WTC11 (cell line): ENCODE data around the gene MEA1. TPM values are rescaled to one million over a fixed set of nuclear protein-coding genes. Genes with fewer than 3 reads are reported as not detected.

ENCODE experiments used
- ATAC-seq: fragments of 200-7000 bp; cut with Tn5 transposase; 2 replicates; pipeline ENCODE4 v1.10.0; 2021; ENCODE audit warnings: mild to moderate bottlenecking, moderate library complexity
- CTCF ChIA-PET: fragments of 300-600 bp; sonication (Branson Sonifier 250); formaldehyde crosslinking; loops from one replicate; lab custom pipeline; 2021; ENCODE audit warnings: antibody characterized with exemption; lab: Charles Lee
- POLR2A ChIA-PET: fragments of 350-600 bp; sonication (Branson Sonifier 250); formaldehyde crosslinking; loops from one replicate; lab custom pipeline; 2021; ENCODE audit warnings: antibody characterized with exemption; lab: Charles Lee
- DNase-seq: peaks from one replicate; pipeline ENCODE4 v3.0.0; 2021; ENCODE audit warnings: low spot score
- H3K27ac Mint-ChIP-seq: 2 replicates; pipeline ENCODE4 v1.8.0; 2021; ENCODE audit warnings: mixed read lengths
- H3K27me3 Mint-ChIP-seq: 2 replicates; pipeline ENCODE4 v1.8.0; 2021; ENCODE audit warnings: low read depth, mild to moderate bottlenecking, moderate library complexity, mixed read lengths
- H3K36me3 Mint-ChIP-seq: 2 replicates; pipeline ENCODE4 v1.8.0; 2021; ENCODE audit warnings: mixed read lengths
- H3K4me1 Mint-ChIP-seq: 2 replicates; pipeline ENCODE4 v1.8.0; 2022; ENCODE audit warnings: mixed read lengths
- H3K4me3 Mint-ChIP-seq: 2 replicates; pipeline ENCODE4 v1.8.0; 2021; ENCODE audit warnings: mild to moderate bottlenecking, moderate library complexity, mixed read lengths
- H3K9me3 Mint-ChIP-seq: 2 replicates; pipeline ENCODE4 v1.8.0; 2021; ENCODE audit warnings: mixed read lengths
- ESRRA ChIP-seq: sonication (generic); formaldehyde crosslinking; IDR thresholded peaks from 2 replicates; pipeline ENCODE4 v1.8.1; 2022; ENCODE audit warnings: mild to moderate bottlenecking, missing genetic modification reagents, borderline replicate concordance
- GABPB1 ChIP-seq: sonication (generic); formaldehyde crosslinking; IDR thresholded peaks from 2 replicates; pipeline ENCODE4 v1.8.1; 2023; ENCODE audit warnings: mild to moderate bottlenecking, missing genetic modification reagents
- PRRX2 ChIP-seq: fragments of 250-450 bp; sonication (Bioruptor Pico); IDR thresholded peaks from 2 replicates; pipeline ENCODE4 v1.8.0; 2021; ENCODE audit warnings: mild to moderate bottlenecking
- RELA ChIP-seq: sonication (generic); formaldehyde crosslinking; IDR thresholded peaks from 2 replicates; pipeline ENCODE4 v1.8.1; 2022; ENCODE audit warnings: missing genetic modification reagents, mild to moderate bottlenecking, borderline replicate concordance
- SMAD4 ChIP-seq: sonication (generic); formaldehyde crosslinking; IDR thresholded peaks from 2 replicates; pipeline ENCODE4 v1.8.0; 2022; ENCODE audit warnings: mild to moderate bottlenecking, missing genetic modification reagents
- ZNF138 ChIP-seq: sonication (generic); formaldehyde crosslinking; conservative IDR thresholded peaks from 2 replicates; pipeline ENCODE4 v1.8.1; 2022; ENCODE audit warnings: mild to moderate bottlenecking, moderate library complexity, missing genetic modification reagents
- total RNA-seq: library from RNA; stranded (reverse); gene quantifications from 3 replicates; pipeline ENCODE4 v1.2.3, GENCODE V29; 2021
- TF ChIP-seq, protein P1 (sequence below): sonication (generic); formaldehyde crosslinking; IDR thresholded peaks from 2 replicates; pipeline ENCODE4 v1.8.0; 2023; ENCODE audit warnings: missing genetic modification reagents, mild to moderate bottlenecking, borderline replicate concordance
- TF ChIP-seq, protein P2 (sequence below): fragments of 250-450 bp; sonication (Bioruptor Pico); IDR thresholded peaks from 2 replicates; pipeline ENCODE4 v1.9.0; 2021; ENCODE audit warnings: mild to moderate bottlenecking
- TF ChIP-seq, protein P3 (sequence below): sonication (generic); formaldehyde crosslinking; conservative IDR thresholded peaks from 2 replicates; pipeline ENCODE4 v1.8.1; 2022; ENCODE audit warnings: mild to moderate bottlenecking, missing genetic modification reagents
- TF ChIP-seq, protein P4 (sequence below): fragments of 250-450 bp; sonication (Bioruptor Pico); IDR thresholded peaks from 2 replicates; pipeline ENCODE4 v1.9.0; 2021; ENCODE audit warnings: mild to moderate bottlenecking, borderline replicate concordance
- TF ChIP-seq, protein P5 (sequence below): sonication (generic); formaldehyde crosslinking; IDR thresholded peaks from 2 replicates; pipeline ENCODE4 v1.8.1; 2022; ENCODE audit warnings: mild to moderate bottlenecking, missing genetic modification reagents, moderate library complexity, borderline replicate concordance
- TF ChIP-seq, protein P6 (sequence below): sonication (generic); formaldehyde crosslinking; IDR thresholded peaks from 2 replicates; pipeline ENCODE4 v1.8.1; 2023; ENCODE audit warnings: mild to moderate bottlenecking, missing genetic modification reagents

The MEA1 gene
- total RNA-seq, 1 experiment from 2014 or later: 85.0 TPM

DNA sequence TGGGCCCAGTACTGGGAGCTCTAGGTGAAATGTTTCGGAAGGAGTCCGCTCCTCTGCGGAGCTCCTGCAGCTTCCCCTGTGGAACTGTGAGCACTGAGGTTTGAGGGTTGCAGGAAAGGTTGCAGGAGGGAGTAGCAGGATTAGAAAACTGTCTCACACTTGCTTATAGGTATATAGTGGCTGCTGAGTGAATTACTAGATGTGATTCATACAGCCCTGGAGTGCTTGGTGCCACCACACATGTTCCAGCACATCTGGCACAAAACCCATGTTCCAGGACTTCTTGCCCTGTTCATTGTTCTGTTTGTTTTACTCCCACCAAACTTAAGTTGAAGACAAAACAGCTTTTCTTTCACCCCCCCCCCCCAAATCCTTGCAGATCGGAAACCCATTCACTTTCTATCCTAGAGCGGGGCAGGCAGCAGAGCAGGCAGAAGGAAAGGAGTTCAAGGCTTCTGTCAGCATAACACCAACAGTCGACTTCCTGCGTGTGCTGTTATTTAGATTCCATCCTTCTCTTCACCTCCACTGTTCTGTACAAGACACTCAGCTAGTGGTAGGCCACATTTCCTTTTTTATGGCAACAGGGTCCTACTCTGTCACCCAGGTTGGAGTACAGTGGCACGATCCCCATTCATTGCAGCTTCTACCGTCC, 34.1 kb downstream of the MEA1 start:
- Mint-ChIP-seq H3K27me3 (no peaks in the 10 kb centered on the region), H3K36me3 (no peaks in the 10 kb centered on the region), H3K9me3 (no peaks in the 10 kb centered on the region), H3K4me3 (peak overlapping the region; percentile 91), H3K4me1 (peaks cover 22% of the 10 kb centered on the region), H3K27ac (peak overlapping the region; percentile 98)
- ChIA-PET CTCF (interaction anchor here (1.1 to 3.7 kb wide), 10 partner anchors 11 to 164 kb away, joined by 3 to 19 read pairs (median 5); partner anchors contain the start of genes GNMT, KLHDC3 and MEA1), POLR2A (interaction anchor here (0.6 to 1.9 kb wide), 10 partner anchors 14 to 73 kb away, joined by 3 to 11 read pairs (median 3); partner anchors contain the start of genes CNPY3 and GNMT)
- no peak for DNase-seq
- ATAC-seq: 0 out of 2 replicates have a peak, but pooled peaks have one; percentile 0
- TF ChIP-seq, protein P1, sequence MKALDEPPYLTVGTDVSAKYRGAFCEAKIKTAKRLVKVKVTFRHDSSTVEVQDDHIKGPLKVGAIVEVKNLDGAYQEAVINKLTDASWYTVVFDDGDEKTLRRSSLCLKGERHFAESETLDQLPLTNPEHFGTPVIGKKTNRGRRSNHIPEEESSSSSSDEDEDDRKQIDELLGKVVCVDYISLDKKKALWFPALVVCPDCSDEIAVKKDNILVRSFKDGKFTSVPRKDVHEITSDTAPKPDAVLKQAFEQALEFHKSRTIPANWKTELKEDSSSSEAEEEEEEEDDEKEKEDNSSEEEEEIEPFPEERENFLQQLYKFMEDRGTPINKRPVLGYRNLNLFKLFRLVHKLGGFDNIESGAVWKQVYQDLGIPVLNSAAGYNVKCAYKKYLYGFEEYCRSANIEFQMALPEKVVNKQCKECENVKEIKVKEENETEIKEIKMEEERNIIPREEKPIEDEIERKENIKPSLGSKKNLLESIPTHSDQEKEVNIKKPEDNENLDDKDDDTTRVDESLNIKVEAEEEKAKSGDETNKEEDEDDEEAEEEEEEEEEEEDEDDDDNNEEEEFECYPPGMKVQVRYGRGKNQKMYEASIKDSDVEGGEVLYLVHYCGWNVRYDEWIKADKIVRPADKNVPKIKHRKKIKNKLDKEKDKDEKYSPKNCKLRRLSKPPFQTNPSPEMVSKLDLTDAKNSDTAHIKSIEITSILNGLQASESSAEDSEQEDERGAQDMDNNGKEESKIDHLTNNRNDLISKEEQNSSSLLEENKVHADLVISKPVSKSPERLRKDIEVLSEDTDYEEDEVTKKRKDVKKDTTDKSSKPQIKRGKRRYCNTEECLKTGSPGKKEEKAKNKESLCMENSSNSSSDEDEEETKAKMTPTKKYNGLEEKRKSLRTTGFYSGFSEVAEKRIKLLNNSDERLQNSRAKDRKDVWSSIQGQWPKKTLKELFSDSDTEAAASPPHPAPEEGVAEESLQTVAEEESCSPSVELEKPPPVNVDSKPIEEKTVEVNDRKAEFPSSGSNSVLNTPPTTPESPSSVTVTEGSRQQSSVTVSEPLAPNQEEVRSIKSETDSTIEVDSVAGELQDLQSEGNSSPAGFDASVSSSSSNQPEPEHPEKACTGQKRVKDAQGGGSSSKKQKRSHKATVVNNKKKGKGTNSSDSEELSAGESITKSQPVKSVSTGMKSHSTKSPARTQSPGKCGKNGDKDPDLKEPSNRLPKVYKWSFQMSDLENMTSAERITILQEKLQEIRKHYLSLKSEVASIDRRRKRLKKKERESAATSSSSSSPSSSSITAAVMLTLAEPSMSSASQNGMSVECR: no peak
- TF ChIP-seq, protein P2, sequence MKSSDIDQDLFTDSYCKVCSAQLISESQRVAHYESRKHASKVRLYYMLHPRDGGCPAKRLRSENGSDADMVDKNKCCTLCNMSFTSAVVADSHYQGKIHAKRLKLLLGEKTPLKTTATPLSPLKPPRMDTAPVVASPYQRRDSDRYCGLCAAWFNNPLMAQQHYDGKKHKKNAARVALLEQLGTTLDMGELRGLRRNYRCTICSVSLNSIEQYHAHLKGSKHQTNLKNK (CRISPR knock-in tag): no peak
- TF ChIP-seq GABPB1 (no peak), ESRRA (CRISPR knock-in tag) (no peak), SMAD4 (no peak), RELA (no peak), PRRX2 (CRISPR knock-in tag) (no peak), ZNF138 (CRISPR knock-in tag) (no peak)
- TF ChIP-seq, protein P3, sequence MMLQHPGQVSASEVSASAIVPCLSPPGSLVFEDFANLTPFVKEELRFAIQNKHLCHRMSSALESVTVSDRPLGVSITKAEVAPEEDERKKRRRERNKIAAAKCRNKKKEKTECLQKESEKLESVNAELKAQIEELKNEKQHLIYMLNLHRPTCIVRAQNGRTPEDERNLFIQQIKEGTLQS (CRISPR knock-in tag): no peak
- TF ChIP-seq, protein P4, sequence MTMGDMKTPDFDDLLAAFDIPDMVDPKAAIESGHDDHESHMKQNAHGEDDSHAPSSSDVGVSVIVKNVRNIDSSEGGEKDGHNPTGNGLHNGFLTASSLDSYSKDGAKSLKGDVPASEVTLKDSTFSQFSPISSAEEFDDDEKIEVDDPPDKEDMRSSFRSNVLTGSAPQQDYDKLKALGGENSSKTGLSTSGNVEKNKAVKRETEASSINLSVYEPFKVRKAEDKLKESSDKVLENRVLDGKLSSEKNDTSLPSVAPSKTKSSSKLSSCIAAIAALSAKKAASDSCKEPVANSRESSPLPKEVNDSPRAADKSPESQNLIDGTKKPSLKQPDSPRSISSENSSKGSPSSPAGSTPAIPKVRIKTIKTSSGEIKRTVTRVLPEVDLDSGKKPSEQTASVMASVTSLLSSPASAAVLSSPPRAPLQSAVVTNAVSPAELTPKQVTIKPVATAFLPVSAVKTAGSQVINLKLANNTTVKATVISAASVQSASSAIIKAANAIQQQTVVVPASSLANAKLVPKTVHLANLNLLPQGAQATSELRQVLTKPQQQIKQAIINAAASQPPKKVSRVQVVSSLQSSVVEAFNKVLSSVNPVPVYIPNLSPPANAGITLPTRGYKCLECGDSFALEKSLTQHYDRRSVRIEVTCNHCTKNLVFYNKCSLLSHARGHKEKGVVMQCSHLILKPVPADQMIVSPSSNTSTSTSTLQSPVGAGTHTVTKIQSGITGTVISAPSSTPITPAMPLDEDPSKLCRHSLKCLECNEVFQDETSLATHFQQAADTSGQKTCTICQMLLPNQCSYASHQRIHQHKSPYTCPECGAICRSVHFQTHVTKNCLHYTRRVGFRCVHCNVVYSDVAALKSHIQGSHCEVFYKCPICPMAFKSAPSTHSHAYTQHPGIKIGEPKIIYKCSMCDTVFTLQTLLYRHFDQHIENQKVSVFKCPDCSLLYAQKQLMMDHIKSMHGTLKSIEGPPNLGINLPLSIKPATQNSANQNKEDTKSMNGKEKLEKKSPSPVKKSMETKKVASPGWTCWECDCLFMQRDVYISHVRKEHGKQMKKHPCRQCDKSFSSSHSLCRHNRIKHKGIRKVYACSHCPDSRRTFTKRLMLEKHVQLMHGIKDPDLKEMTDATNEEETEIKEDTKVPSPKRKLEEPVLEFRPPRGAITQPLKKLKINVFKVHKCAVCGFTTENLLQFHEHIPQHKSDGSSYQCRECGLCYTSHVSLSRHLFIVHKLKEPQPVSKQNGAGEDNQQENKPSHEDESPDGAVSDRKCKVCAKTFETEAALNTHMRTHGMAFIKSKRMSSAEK (CRISPR knock-in tag): no peak
- TF ChIP-seq, protein P5, sequence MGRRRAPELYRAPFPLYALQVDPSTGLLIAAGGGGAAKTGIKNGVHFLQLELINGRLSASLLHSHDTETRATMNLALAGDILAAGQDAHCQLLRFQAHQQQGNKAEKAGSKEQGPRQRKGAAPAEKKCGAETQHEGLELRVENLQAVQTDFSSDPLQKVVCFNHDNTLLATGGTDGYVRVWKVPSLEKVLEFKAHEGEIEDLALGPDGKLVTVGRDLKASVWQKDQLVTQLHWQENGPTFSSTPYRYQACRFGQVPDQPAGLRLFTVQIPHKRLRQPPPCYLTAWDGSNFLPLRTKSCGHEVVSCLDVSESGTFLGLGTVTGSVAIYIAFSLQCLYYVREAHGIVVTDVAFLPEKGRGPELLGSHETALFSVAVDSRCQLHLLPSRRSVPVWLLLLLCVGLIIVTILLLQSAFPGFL (CRISPR knock-in tag): no peak
- TF ChIP-seq, protein P6, sequence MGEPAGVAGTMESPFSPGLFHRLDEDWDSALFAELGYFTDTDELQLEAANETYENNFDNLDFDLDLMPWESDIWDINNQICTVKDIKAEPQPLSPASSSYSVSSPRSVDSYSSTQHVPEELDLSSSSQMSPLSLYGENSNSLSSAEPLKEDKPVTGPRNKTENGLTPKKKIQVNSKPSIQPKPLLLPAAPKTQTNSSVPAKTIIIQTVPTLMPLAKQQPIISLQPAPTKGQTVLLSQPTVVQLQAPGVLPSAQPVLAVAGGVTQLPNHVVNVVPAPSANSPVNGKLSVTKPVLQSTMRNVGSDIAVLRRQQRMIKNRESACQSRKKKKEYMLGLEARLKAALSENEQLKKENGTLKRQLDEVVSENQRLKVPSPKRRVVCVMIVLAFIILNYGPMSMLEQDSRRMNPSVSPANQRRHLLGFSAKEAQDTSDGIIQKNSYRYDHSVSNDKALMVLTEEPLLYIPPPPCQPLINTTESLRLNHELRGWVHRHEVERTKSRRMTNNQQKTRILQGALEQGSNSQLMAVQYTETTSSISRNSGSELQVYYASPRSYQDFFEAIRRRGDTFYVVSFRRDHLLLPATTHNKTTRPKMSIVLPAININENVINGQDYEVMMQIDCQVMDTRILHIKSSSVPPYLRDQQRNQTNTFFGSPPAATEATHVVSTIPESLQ: no peak
